LNCAP (cell line): Measurements from ENCODE around the gene EXOC2.
A peak's percentile ranks its signal among the peaks of the same experiment; 100 is the strongest.

ENCODE experiments used
- TF ChIP-seq, protein P1 (sequence below): fragments of 450-650 bp; IDR thresholded peaks from 2 replicates; pipeline ENCODE4 v1.5.1; 2017; ENCODE audit warnings: mild to moderate bottlenecking

EXOC2 gene

DNA sequence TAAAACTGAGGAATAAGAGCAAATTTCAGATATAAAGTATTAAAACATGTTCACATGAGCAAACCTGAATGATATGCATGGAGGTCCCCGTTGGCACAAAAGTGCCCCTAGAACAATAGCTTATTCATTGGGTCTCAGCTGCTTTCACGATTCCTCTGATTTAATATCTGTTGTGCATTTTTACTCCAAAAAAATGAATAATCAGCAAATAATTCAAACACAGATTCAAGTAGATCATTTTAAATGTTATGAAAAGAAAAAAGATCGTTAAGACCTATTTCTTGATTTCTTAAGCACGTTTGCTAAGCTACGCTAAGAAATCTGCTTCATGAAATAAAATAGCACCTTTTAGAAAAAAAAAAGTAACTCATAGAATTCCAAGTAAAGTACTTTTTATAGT lies 57.7 kb downstream of the EXOC2 start:
- TF ChIP-seq, protein P1, sequence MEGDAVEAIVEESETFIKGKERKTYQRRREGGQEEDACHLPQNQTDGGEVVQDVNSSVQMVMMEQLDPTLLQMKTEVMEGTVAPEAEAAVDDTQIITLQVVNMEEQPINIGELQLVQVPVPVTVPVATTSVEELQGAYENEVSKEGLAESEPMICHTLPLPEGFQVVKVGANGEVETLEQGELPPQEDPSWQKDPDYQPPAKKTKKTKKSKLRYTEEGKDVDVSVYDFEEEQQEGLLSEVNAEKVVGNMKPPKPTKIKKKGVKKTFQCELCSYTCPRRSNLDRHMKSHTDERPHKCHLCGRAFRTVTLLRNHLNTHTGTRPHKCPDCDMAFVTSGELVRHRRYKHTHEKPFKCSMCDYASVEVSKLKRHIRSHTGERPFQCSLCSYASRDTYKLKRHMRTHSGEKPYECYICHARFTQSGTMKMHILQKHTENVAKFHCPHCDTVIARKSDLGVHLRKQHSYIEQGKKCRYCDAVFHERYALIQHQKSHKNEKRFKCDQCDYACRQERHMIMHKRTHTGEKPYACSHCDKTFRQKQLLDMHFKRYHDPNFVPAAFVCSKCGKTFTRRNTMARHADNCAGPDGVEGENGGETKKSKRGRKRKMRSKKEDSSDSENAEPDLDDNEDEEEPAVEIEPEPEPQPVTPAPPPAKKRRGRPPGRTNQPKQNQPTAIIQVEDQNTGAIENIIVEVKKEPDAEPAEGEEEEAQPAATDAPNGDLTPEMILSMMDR: no peak

DNA sequence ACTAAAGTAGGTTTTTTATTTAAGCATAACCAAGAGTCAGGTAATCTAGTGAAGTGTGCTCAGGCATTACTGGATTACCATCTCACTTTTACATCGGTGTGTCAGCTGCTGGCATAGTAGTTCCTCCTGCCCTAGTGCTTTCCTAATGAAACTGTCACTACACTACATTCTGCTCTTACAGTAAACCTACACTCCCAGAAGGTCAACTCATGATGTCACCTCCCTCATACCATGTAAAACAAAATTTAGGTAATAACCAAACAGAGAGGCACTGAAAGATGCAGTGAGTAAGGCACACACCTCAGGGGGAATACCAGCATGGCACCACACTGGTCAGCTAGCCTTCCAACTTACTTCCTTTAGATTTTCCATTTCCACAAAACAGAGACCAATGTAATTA lies 59.3 kb downstream of the EXOC2 start:
- TF ChIP-seq, protein P1: no peak

DNA sequence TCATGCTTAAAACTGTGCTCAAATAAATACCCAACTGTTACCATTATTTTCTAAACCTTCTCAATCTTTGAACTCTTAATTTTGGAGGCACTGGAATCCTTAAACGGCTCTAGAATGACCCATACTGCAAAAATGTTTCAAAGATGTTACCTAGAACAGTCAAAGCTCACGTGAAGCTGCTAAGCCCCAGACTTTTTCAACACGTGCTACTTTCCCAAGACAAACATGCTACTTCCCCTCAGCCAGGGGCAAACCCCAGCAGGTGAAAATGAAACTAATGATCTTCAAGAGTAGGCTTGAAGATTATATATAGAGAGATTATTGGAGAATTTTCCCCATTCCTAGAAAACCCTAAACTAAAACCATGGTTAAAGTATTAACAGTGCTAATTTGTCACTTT lies 64.2 kb downstream of the EXOC2 start:
- TF ChIP-seq, protein P1: no peak

DNA sequence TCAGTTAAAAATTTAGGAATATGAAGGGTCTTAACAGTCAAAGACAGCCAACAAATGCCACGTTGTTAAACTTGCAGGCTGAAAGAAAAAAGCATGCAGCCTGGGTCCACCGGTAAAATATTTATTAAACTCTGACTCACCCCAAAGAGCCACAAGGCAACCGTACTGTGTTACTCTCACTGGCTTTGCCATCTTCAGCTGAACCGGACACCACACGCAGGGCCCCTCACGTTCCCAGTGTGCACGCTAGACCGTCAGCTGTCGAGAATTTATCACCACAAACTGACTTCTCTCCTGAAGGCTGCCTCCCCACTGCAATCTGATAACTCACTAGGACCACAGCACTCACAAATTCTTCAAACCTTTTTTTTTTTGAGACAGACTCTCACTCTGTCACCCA lies 66.7 kb downstream of the EXOC2 start:
- TF ChIP-seq, protein P1: no peak

DNA sequence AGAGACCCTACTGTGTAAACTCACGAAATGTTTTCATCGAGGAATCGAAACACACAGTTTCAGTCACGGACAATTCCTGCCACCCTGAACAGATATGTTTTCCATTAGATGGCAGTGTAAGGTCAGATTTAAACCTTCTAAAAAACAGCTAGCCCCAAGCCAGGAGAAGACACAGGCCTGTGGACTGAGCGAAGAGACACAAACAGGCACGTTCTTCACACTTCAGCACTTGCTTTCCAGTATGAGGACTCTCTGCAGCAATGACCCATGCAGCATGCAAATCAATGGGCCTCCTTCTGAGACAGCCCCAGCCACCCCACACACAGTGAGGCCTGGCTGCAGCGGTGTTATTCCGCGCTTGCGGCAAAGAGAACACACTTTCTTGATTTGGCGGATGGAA lies 68.0 kb downstream of the EXOC2 start:
- TF ChIP-seq, protein P1: peak; percentile 39; the same call in 1 of the 2 replicates

DNA sequence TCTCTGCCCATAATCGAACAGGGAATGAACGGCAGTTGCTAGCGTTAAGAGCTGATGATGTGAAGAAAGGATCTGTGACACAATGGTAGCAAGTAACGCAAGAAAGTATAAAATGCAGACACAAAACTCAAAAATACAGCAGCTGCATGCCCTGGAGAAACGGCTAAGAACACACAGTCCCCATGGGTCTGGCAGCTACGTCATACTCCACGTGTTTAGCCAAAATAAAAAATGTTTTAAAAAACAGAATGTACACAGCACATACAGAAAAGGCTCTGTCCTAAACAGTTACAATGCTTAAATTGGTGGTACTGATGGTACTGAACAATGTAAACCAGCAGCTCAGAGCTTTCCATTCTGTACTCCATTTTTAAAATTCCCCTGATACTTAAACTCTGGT lies 70.5 kb downstream of the EXOC2 start:
- TF ChIP-seq, protein P1: no peak

DNA sequence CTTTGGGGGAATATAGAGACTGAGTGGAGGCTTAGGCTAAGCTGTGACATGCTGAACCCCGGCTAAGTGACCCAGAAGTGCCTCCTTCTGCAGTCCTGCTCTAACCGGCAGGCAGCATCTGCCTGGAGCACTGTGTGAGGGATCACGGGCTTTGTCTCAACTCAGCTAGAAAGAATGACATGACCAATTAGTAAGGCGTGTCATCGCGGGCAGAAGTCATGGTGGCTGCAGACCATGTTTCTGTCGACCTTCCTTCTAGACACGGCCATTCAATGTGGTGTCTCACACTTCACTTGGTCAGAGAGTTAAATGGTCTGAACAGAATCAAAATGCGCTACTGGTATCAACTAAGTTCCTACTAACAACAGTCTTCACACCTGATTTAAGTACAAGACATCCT lies 71.0 kb downstream of the EXOC2 start:
- TF ChIP-seq, protein P1: no peak

DNA sequence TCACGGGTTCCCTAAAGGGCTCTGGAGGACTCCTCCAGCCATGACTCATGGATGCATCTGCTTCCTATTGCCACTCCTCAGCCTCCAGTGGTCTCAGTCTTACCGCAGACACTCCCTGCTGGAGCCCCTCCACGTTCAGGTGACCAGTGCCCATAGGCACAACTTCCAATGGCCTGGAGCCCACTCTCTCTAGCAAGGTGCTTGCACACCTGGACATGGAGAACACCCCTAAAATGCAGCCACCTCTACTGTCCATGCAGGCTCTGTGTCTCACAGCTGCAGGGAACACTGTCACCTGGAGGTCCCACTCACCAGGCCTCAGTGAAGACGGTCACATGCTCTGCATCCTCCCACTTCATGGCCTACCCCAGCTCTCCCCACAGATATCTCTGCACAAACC lies 72.0 kb downstream of the EXOC2 start:
- TF ChIP-seq, protein P1: no peak
